GM19239 (cell line): Measurements from ENCODE around the gene TMEM267.
"Not testable (repeated sequence)": the region's sequence is repeated elsewhere in the genome, so short reads cannot be mapped to it uniquely, and the experiment has no call there.

Experiments used
- DNase-seq: peaks from one replicate; pipeline ENCODE4 v3.0.0; 2011; ENCODE audit warnings: low spot score; ENCODE audit not compliant: insufficient read length
- FAIRE-seq: peaks from 2 replicates; lab custom pipeline; 2011; peaks lifted over from hg19 to GRCh38; lab: Jason Lieb, UNC

Gene TMEM267

GRCh38 chr5:43412156-43412555 is 71.5 kb downstream of the TMEM267 start, which contains the start of gene CCL28:
Gene CCL28, minus strand, starts transcription at chr5:43412391. Its CDS starts 75 bp downstream, at chr5:43412316.
- DNase-seq (no peak), FAIRE-seq (no peak)

DNA sequence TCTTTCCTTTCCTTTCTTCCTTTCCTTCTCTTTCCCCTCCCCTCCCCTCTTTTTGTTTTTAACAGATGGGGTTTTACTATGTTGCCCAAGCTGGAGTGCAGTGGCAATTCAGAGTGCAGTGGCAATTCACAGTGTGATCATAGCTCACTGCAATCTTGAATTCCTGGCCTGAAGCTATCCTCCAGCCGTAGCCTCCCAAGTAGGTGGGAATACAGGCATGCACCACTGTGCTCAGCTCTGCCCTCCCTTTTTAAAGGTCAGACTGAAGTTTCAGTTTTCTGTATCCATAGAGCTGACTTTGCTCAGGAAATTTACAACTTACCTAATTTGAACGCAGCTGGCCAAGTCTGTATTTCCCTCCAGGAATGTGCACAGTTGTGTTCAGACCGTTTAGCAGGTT is 72.2 kb downstream of the TMEM267 start:
- DNase-seq (no peak), FAIRE-seq (no peak)

GRCh38 chr5:43410414-43410813 is 73.3 kb downstream of the TMEM267 start:
- no peak for DNase-seq
- no peak for FAIRE-seq

GRCh38 chr5:43409809-43410271 is 73.8 kb downstream of the TMEM267 start:
- FAIRE-seq, result no peak
- no peak for DNase-seq

DNA sequence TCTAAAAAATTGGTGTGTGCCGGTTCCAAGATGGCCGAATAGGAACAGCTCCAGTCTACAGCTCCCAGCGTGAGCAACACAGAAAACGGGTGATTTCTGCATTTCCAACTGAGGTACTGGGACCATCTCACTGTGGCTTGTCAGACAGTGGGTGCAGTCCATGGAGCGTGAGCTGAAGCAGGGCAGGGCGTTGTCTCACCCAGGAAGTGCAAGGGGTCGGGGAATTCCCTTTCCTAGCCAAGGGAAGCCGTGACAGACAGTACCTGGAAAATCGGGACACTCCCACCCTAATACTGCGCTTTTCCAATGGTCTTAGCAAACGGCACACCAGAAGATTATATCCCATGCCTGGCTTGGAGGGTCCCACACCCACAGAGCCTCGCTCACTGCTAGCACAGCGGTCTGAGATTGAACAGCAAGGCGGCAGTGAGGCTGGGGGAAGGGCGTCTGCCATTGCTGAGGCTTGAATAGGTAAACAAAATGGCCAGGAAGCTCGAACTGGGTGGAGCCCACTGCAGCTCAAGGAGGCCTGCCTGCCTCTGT is 81.1 kb downstream of the TMEM267 start:
- not testable (repeated sequence) for FAIRE-seq, DNase-seq

- DNase-seq (no peak), FAIRE-seq (no peak)
Observed at GRCh38 chr5:43401827-43402226, 81.8 kb downstream of the TMEM267 start.

GRCh38 chr5:43400082-43400481 is 83.6 kb downstream of the TMEM267 start:
- DNase-seq, result no peak
- FAIRE-seq, result no peak

DNA sequence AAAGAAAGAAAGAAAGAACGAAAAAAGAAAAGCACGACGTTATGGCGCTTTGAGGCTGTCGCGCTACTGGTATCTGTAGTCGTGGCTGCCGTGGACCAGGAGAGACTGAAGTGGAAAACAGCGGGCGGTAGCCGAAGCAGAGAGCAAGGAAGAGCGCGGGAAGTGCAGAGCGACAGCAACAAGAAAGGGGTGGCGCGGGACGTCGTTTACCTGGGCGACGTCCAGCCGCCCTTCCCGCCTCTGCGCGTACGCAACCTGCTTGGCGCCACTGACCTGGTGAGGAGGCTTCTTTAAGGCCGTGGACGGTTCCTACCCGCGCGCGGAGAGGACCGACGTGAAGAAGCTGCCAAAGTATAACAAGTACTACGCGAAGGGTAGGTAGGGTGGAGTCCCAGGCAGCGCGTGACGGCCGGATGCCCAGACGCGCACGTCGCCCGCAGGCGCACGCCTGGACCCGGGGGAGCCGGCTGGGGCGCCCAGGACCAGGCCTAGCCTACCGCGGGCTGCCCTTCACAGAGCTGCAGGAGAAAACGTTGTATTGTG is 86.8 kb downstream of the TMEM267 start:
- FAIRE-seq (peak; percentile 70), DNase-seq (peak; percentile 62)
